Fibroblast of villous mesenchyme (primary cell): Measurements from ENCODE around the gene GPR39. TPM values are rescaled to one million over a fixed set of nuclear protein-coding genes. Genes with fewer than 3 reads are reported as not detected.

Source experiments
- DNase-seq: peaks from one replicate; pipeline ENCODE4 v3.0.0-alpha.2; 2010; ENCODE audit warnings: low read depth
- H3K4me3 ChIP-seq: 2 replicates; pipeline ENCODE4 v1.5.1; 2011; ENCODE audit warnings: low read depth, mild to moderate bottlenecking, low read length
- total RNA-seq: library from RNA; depleted of rRNA; stranded (reverse); fragments of >200 nt; gene quantifications from 2 replicates; pipeline ENCODE4 v1.2.3, GENCODE V29; 2012
- TF ChIP-seq, protein P1 (sequence below): IDR thresholded peaks from 2 replicates; pipeline ENCODE4 v1.5.1; 2012; ENCODE audit warnings: low read depth, mild to moderate bottlenecking, low read length; ENCODE audit not compliant: insufficient read depth

Gene GPR39
- total RNA-seq, 1 donor, result 5.6 TPM

DNA sequence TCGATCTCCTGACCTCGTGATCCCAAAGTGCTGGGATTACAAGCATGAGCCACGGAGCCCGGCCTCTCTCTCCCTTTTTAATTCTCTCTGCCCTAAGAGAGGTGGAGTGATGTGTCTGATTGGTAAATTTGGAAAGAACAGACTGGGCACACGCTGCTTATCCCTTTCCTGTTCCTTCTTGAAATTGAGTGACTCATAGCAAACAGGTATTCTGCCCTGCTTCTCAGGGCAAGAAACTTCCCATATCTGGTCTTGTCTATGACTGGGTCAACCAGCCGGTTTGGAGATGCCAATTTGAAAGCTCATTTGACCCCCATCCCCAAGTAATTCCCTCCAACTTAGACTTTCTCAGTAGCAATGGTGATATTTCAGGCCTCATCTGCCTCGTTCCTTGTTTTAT is 238.4 kb downstream of the GPR39 start:
- no peak for DNase-seq
- no peak overlapping the region for H3K4me3 ChIP-seq
- TF ChIP-seq, protein P1, sequence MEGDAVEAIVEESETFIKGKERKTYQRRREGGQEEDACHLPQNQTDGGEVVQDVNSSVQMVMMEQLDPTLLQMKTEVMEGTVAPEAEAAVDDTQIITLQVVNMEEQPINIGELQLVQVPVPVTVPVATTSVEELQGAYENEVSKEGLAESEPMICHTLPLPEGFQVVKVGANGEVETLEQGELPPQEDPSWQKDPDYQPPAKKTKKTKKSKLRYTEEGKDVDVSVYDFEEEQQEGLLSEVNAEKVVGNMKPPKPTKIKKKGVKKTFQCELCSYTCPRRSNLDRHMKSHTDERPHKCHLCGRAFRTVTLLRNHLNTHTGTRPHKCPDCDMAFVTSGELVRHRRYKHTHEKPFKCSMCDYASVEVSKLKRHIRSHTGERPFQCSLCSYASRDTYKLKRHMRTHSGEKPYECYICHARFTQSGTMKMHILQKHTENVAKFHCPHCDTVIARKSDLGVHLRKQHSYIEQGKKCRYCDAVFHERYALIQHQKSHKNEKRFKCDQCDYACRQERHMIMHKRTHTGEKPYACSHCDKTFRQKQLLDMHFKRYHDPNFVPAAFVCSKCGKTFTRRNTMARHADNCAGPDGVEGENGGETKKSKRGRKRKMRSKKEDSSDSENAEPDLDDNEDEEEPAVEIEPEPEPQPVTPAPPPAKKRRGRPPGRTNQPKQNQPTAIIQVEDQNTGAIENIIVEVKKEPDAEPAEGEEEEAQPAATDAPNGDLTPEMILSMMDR, result no peak

DNA sequence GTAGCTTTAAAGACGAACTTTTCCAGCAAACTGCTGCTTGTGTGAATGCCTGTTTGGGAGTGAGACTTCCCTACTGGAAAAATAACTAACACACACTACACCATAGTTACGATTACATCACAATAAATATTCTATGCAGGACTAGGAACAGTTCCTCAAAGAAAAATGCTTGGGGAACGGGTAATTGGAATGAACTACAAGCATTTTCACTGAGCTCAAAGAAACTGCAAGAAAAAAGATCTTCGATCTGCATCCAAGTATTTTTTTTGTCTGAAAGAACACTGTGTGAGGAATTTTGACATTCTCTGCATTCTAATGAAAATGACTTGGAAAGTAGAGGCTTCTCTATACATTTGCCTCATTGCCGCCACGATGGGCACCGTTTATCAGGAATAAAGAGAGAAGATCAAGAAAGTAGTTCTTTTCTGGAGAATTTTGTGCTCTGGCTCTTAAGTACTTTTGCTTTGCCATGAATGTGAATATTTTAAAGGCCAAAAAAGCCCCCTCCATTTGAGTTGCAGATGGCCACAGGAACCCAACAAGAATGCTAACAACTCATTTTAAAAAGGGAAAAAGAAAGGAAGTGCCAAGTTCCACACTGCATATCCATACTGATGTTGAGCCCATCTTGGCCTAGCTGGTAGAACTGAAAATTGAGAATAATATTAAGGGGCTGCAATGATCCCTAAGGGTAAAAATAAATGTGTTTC is 239.8 kb downstream of the GPR39 start:
- TF ChIP-seq, protein P1, result no peak
- DNase-seq, result no peak
- no peak overlapping the region for H3K4me3 ChIP-seq

DNA sequence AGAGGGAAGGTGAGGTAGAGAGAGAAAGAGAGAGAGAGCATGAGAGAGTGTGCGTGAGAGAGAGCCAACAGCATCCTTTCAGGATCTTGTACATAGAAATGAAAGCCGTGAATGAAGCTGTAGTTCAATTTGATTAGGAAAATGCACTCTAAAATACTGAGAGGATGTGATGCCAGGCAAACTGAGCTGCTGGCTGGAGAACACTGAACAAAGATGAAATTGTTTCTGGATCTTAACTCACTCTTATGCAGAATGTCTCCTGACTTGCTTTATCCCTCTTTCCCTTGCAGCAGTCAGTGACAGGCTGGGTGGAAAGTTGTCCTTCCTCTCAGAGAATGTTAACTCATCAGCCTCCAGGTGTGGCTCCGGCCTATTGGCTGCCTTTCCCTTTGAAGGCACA is 242.7 kb downstream of the GPR39 start:
- DNase-seq, result no peak
- TF ChIP-seq, protein P1, result no peak
- H3K4me3 ChIP-seq, result no peak overlapping the region

DNA sequence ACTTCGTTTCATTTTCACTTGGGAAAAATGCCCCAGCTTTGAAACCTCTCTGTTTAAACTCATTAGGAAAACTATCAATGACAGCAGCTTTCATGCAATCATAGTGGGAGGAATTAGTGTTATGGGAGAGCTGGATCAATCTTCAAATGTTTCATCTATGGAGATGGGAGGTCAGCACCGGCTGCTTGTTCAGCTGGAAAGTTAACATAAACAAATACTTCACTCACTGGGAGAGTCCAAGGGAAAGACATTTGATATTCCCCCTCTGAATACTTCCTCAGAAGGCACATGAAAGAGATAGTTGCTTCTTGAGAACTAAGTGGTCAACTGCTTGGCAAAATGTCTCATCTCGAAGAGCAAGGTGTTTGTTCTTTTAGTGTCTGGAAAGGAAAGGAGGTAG is 246.1 kb downstream of the GPR39 start:
- H3K4me3 ChIP-seq, result no peak overlapping the region
- TF ChIP-seq, protein P1, result no peak
- peak; percentile 63 for DNase-seq

DNA sequence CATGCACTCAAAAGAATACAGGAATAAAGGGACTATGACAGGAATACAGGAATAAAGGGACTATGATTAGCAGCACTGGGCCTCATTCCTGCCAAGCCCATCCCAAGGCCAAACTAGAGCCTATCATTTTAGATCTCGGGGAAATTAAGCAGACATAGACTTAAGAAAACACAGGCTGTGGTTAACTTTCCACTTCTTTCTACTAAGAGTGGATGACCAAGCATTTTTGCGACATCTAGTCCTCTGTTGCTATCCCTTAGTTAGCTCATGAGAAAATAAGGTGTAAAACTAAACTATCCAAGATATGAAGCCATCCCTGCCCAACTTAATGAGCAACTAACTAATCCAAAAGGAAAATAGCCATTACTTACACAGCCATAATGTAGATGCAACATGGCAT is 247.5 kb downstream of the GPR39 start:
- no peak for DNase-seq
- TF ChIP-seq, protein P1, result no peak
- no peak overlapping the region for H3K4me3 ChIP-seq

DNA sequence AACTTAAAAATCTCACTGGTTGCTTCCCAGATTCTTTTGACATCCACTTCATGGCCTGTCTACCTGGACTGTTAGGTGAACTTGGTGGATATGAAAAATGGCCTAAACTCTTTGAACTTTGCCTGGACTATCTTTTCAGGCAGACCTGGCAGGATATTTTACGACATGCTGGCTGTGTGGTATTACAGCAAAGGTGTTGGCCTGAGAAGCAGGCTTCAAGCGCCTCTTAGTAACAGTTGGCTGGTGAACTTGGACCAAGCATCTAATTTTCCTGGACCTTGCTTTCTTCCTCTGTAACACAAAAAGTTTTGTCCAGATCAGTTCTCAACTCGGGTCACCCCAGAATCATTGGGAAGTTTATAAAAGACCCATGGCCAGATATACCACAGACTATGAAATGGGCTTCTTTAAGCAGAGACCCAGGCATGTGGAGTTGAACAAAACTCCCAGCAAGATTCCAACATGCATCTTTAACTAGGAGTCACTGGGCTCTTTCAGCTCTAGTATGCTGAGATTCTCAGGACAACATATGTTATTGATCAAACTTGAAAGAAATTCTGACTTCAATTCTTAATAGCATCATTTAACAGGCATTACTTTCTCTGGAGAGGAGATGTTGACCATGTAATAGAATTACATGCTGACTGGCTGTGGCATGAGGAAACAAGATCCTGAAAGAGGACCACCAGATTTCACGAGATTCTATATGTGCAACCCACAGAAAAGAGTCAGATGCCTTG is 249.0 kb downstream of the GPR39 start:
- no peak overlapping the region for H3K4me3 ChIP-seq
- no peak for DNase-seq
- TF ChIP-seq, protein P1, result no peak
